ENCODE measurements around the gene FRAT1.

- TF ChIP-seq GABPA (IDR thresholded peaks at IDR 0.05; ENCODE audit: low read depth) (no peak), HCFC1 (IDR thresholded peaks at IDR 0.05; ENCODE audit: low read length) (no peak), POLR2AphosphoS5 (IDR thresholded peaks at IDR 0.05; ENCODE audit: low read length) (no peak), EGR1 (IDR thresholded peaks at IDR 0.05; ENCODE audit: borderline replicate concordance in 1 of 2, low read depth in 2 of 2, low read length in 2 of 2) (no peak), EZH2 (IDR thresholded peaks at IDR 0.05; ENCODE audit: borderline replicate concordance, control insufficient read depth, low read depth, low read length) (no peak), POLR2A (IDR thresholded peaks at IDR 0.05; ENCODE audit: low read depth, low read length) (no peak)
These were observed 26.2 kb upstream of the FRAT1 start for GRCh38 chr10:97292862-97293198.
